ENCODE measurements around the gene NPHP4. TPM values are rescaled to one million over a fixed set of nuclear protein-coding genes. Genes with fewer than 3 reads are reported as not detected.

The NPHP4 gene
- polyA plus RNA-seq, 1 donor (not counting 4 experiments of a cell fraction or from before 2014, with no cell fraction given) = 3.7 TPM

- no peak for FAIRE-seq
- DNase-seq (ENCODE audit: low read depth, low spot score) = no peak
- H3K9me1 ChIP-seq (ENCODE audit: control insufficient read depth, extremely low read depth, insufficient read depth, low read length) = no peaks in the 10 kb centered on the region
- H3K4me1 ChIP-seq (ENCODE audit: control insufficient read depth, extremely low read depth, insufficient read depth, low read length) = no peaks in the 10 kb centered on the region
- dilution Hi-C loops (cut with MboI; ENCODE audit: extremely low pct_ligation_motif_present, low sequenced_read_pairs) = no loop called here
- no peaks in the 10 kb centered on the region for H3K36me3 ChIP-seq (ENCODE audit: control insufficient read depth in 2 of 2, extremely low read depth in 1 of 2, insufficient read depth in 2 of 2, low read length in 2 of 2)
- peaks cover 5% of the 10 kb centered on the region for H3K27me3 ChIP-seq (ENCODE audit: control insufficient read depth, extremely low read depth, insufficient read depth, low read length)
- H3K9ac ChIP-seq (ENCODE audit: control insufficient read depth, extremely low read depth, insufficient read depth, low read length) = no peak overlapping the region
- H3K4me2 ChIP-seq (ENCODE audit: control insufficient read depth, extremely low read depth, insufficient read depth, low read depth, low read length) = no peak overlapping the region
- no peaks in the 10 kb centered on the region for H3K9me3 ChIP-seq (ENCODE audit: control insufficient read depth, low read depth, low read length)
- H3K4me3 ChIP-seq (ENCODE audit: control insufficient read depth in 2 of 3, extremely low read depth in 1 of 3, insufficient read depth in 2 of 3, low read depth in 1 of 3, low read length in 3 of 3) = no peak overlapping the region
- no peak overlapping the region for H2AFZ ChIP-seq (ENCODE audit: control insufficient read depth, low read length)
- TF ChIP-seq, protein P1, sequence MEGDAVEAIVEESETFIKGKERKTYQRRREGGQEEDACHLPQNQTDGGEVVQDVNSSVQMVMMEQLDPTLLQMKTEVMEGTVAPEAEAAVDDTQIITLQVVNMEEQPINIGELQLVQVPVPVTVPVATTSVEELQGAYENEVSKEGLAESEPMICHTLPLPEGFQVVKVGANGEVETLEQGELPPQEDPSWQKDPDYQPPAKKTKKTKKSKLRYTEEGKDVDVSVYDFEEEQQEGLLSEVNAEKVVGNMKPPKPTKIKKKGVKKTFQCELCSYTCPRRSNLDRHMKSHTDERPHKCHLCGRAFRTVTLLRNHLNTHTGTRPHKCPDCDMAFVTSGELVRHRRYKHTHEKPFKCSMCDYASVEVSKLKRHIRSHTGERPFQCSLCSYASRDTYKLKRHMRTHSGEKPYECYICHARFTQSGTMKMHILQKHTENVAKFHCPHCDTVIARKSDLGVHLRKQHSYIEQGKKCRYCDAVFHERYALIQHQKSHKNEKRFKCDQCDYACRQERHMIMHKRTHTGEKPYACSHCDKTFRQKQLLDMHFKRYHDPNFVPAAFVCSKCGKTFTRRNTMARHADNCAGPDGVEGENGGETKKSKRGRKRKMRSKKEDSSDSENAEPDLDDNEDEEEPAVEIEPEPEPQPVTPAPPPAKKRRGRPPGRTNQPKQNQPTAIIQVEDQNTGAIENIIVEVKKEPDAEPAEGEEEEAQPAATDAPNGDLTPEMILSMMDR (optimal IDR thresholded peaks at IDR 0.05 in 1 of 3, IDR thresholded peaks at IDR 0.05 in 1 of 3, conservative IDR thresholded peaks at IDR 0.05 in 1 of 3; ENCODE audit: extremely low read depth in 1 of 3, insufficient read depth in 2 of 3, low read length in 3 of 3) = no peak
- TF ChIP-seq EZH2 (IDR thresholded peaks at IDR 0.05; ENCODE audit: low read length) = no peak
- no peak overlapping the region for H3K27ac ChIP-seq (ENCODE audit: control insufficient read depth, insufficient read depth, low read length)
- H4K20me1 ChIP-seq (ENCODE audit: control insufficient read depth, extremely low read depth, insufficient read depth, low read length) = peaks cover 9% of the 10 kb centered on the region
- no peaks in the 10 kb centered on the region for H3K79me2 ChIP-seq (ENCODE audit: control insufficient read depth, insufficient read depth, low read length)
Observed at GRCh38 chr1:6035303-6035702, 43.1 kb upstream of the NPHP4 start.

DNA sequence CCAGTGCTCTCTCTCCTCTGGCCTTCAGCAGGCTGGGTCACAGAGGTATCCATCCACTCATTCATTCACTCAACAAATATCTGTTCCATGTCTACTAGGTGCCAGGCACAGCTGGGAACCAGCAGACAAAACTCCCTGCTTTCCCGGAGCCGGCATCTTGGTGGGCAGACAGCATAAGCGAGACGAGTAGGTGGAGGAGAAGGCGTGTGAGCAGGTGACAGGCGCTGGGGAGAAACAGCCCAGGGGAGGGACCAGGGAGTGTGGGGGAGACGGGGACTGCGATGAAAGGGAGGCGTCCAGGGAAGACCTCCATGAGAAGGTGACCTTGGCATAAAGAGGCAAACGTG, 42.5 kb upstream of the NPHP4 start:
- H3K36me3 ChIP-seq (ENCODE audit: control insufficient read depth in 2 of 2, extremely low read depth in 1 of 2, insufficient read depth in 2 of 2, low read length in 2 of 2) = no peaks in the 10 kb centered on the region
- dilution Hi-C loops (cut with MboI; ENCODE audit: extremely low pct_ligation_motif_present, low sequenced_read_pairs) = no loop called here
- no peak for TF ChIP-seq EZH2 (IDR thresholded peaks at IDR 0.05; ENCODE audit: low read length)
- TF ChIP-seq, protein P1 (optimal IDR thresholded peaks at IDR 0.05 in 1 of 3, IDR thresholded peaks at IDR 0.05 in 1 of 3, conservative IDR thresholded peaks at IDR 0.05 in 1 of 3; ENCODE audit: extremely low read depth in 1 of 3, insufficient read depth in 2 of 3, low read length in 3 of 3) = no peak
- DNase-seq (ENCODE audit: low read depth, low spot score) (no peak), FAIRE-seq (no peak)
- peaks cover 5% of the 10 kb centered on the region for H3K27me3 ChIP-seq (ENCODE audit: control insufficient read depth, extremely low read depth, insufficient read depth, low read length)
- no peak overlapping the region for H3K9ac ChIP-seq (ENCODE audit: control insufficient read depth, extremely low read depth, insufficient read depth, low read length)
- no peak overlapping the region for H3K4me2 ChIP-seq (ENCODE audit: control insufficient read depth, extremely low read depth, insufficient read depth, low read depth, low read length)
- no peak overlapping the region for H2AFZ ChIP-seq (ENCODE audit: control insufficient read depth, low read length)
- no peaks in the 10 kb centered on the region for H3K79me2 ChIP-seq (ENCODE audit: control insufficient read depth, insufficient read depth, low read length)
- no peak overlapping the region for H3K27ac ChIP-seq (ENCODE audit: control insufficient read depth, insufficient read depth, low read length)
- H3K9me1 ChIP-seq (ENCODE audit: control insufficient read depth, extremely low read depth, insufficient read depth, low read length) = no peaks in the 10 kb centered on the region
- peaks cover 9% of the 10 kb centered on the region for H4K20me1 ChIP-seq (ENCODE audit: control insufficient read depth, extremely low read depth, insufficient read depth, low read length)
- H3K4me3 ChIP-seq (ENCODE audit: control insufficient read depth in 2 of 3, extremely low read depth in 1 of 3, insufficient read depth in 2 of 3, low read depth in 1 of 3, low read length in 3 of 3) = no peak overlapping the region
- H3K9me3 ChIP-seq (ENCODE audit: control insufficient read depth, low read depth, low read length) = no peaks in the 10 kb centered on the region
- no peaks in the 10 kb centered on the region for H3K4me1 ChIP-seq (ENCODE audit: control insufficient read depth, extremely low read depth, insufficient read depth, low read length)
